GM23338 (cell line): ENCODE results near the gene EFHD2. TPM values are rescaled to one million over a fixed set of nuclear protein-coding genes. Genes with fewer than 3 reads are reported as not detected.
"Not testable (repeated sequence)": the region's sequence is repeated elsewhere in the genome, so short reads cannot be mapped to it uniquely, and the experiment has no call there.

ENCODE experiments used
- ATAC-seq: fragments of 200-7000 bp; cut with Tn5 transposase; 3 replicates; pipeline ENCODE4 v1.9.1; 2020
- DNase-seq: peaks from one replicate; pipeline ENCODE4 v3.0.0-alpha.2; 2015; ENCODE audit warnings: low spot score
- H2AFZ ChIP-seq: fragments of 200-600 bp; sonication (generic); 2 replicates; pipeline ENCODE4 v1.8.0; 2016; ENCODE audit warnings: antibody characterized with exemption, mild to moderate bottlenecking, moderate library complexity
- H3F3A ChIP-seq: fragments of 200-600 bp; sonication (generic); replicated peaks from 2 replicates; pipeline ENCODE4 v1.8.0; 2017; ENCODE audit warnings: antibody characterized with exemption, mixed run types, low read depth
- H3K27ac ChIP-seq: fragments of 200-600 bp; sonication (generic); 2 replicates; pipeline ENCODE4 v1.6.1; 2016; ENCODE audit warnings: low read depth
- H3K27me3 ChIP-seq: fragments of 200-600 bp; sonication (generic); 2 replicates; pipeline ENCODE4 v1.8.0; 2016; ENCODE audit warnings: mild to moderate bottlenecking, mixed run types, moderate library complexity; ENCODE audit not compliant: insufficient read depth
- H3K36me3 ChIP-seq: fragments of 200-600 bp; sonication (generic); 2 replicates; pipeline ENCODE4 v1.8.0; 2016; ENCODE audit warnings: mild to moderate bottlenecking; ENCODE audit not compliant: insufficient read depth
- H3K4me1 ChIP-seq: fragments of 200-600 bp; sonication (generic); 2 replicates; pipeline ENCODE4 v1.8.0; 2016; ENCODE audit warnings: mild to moderate bottlenecking, moderate library complexity; ENCODE audit not compliant: insufficient read depth
- H3K4me2 ChIP-seq: fragments of 200-600 bp; sonication (generic); 2 replicates; pipeline ENCODE4 v1.7.1; 2017; ENCODE audit warnings: mixed run types
- H3K4me3 ChIP-seq: fragments of 200-600 bp; sonication (generic); 2 replicates; pipeline ENCODE4 v1.6.1; 2016; ENCODE audit warnings: mixed run types
- H3K79me2 ChIP-seq: fragments of 200-600 bp; sonication (generic); replicated peaks from 2 replicates; pipeline ENCODE4 v1.8.0; 2017; ENCODE audit warnings: mild to moderate bottlenecking; ENCODE audit not compliant: insufficient read depth
- H3K9me2 ChIP-seq: fragments of 200-600 bp; sonication (generic); 2 replicates; pipeline ENCODE4 v1.8.0; 2017; ENCODE audit not compliant: insufficient read depth
- H4K20me1 ChIP-seq: fragments of 200-600 bp; sonication (generic); replicated peaks from 2 replicates; pipeline ENCODE4 v1.8.0; 2017; ENCODE audit warnings: mild to moderate bottlenecking; ENCODE audit not compliant: insufficient read depth
- H3K27ac Mint-ChIP-seq: 2 replicates; pipeline ENCODE4 v1.8.0; 2020; ENCODE audit warnings: inconsistent platforms, mild to moderate bottlenecking, moderate library complexity, mixed read lengths
- H3K27me3 Mint-ChIP-seq: 3 replicates; pipeline ENCODE4 v1.8.0; 2022; ENCODE audit warnings: low read depth, mild to moderate bottlenecking, moderate library complexity, mixed read lengths, inconsistent platforms; ENCODE audit not compliant: insufficient read depth, poor library complexity
- H3K36me3 Mint-ChIP-seq: 3 replicates; pipeline ENCODE4 v1.8.0; 2021; ENCODE audit warnings: low read depth, mild to moderate bottlenecking, inconsistent platforms, moderate library complexity, mixed read lengths
- H3K4me1 Mint-ChIP-seq: 3 replicates; pipeline ENCODE4 v1.8.0; 2020; ENCODE audit warnings: mild to moderate bottlenecking, inconsistent platforms, mixed read lengths
- H3K4me3 Mint-ChIP-seq: 3 replicates; pipeline ENCODE4 v1.8.0; 2021; ENCODE audit warnings: moderate library complexity, mild to moderate bottlenecking, inconsistent platforms, mixed read lengths
- H3K9me3 Mint-ChIP-seq: 3 replicates; pipeline ENCODE4 v1.8.0; 2020; ENCODE audit warnings: moderate library complexity, mild to moderate bottlenecking, inconsistent platforms, mixed read lengths
- CREB1 ChIP-seq: fragments of 250-450 bp; sonication (Bioruptor Pico); IDR thresholded peaks from 2 replicates; pipeline ENCODE4 v1.5.0; 2020; ENCODE audit warnings: low read depth, mild to moderate bottlenecking, moderate library complexity
- CTCF ChIP-seq, 2 experiments: fragments of 200-600 bp in 1 of 2; sonication (generic) in 1 of 2; conservative IDR thresholded peaks; 2 replicates each; pipeline versions ENCODE4 v1.5.1 to v1.6.1; 2016 to 2017; ENCODE audit warnings: antibody characterized with exemption in 2 of 2, low read depth in 2 of 2, mild to moderate bottlenecking in 2 of 2, moderate library complexity in 1 of 2
- ETS1 ChIP-seq: IDR thresholded peaks from 2 replicates; pipeline ENCODE4 v1.6.1; 2016; ENCODE audit warnings: antibody characterized with exemption
- EZH2phosphoT487 ChIP-seq: fragments of 200-600 bp; sonication (generic); IDR thresholded peaks from one replicate; pipeline ENCODE4 v1.8.1; 2018; ENCODE audit warnings: antibody characterized with exemption; ENCODE audit not compliant: unreplicated experiment
- JUNB ChIP-seq: IDR thresholded peaks from one replicate; pipeline ENCODE4 v1.6.1; 2016; ENCODE audit warnings: antibody characterized with exemption; ENCODE audit not compliant: unreplicated experiment
- NANOG ChIP-seq: IDR thresholded peaks from 2 replicates; pipeline ENCODE4 v1.6.1; 2016; ENCODE audit warnings: antibody characterized with exemption, borderline replicate concordance
- REST ChIP-seq: IDR thresholded peaks from one replicate; pipeline ENCODE4 v1.6.1; 2018; ENCODE audit warnings: antibody characterized with exemption; ENCODE audit not compliant: unreplicated experiment
- ZNF331 ChIP-seq: fragments of 250-450 bp; sonication (Bioruptor Pico); IDR thresholded peaks from 2 replicates; pipeline ENCODE4 v1.5.0; 2020; ENCODE audit warnings: low read depth, mild to moderate bottlenecking, moderate library complexity
- polyA plus RNA-seq: library from polyadenylated mRNA; unstranded; fragments of >200 nt; fragmentation: Nextera tagmentation; extraction: Ambion mirVana; gene quantifications from 2 replicates; pipeline ENCODE4 v1.2.1, GENCODE V29; 2016
- total RNA-seq: library from RNA; depleted of rRNA; stranded (reverse); fragments of >200 nt; shearing (Covaris generic); gene quantifications from 2 replicates; pipeline ENCODE4 v1.2.3, GENCODE V29; 2014

Gene EFHD2
- total and polyA plus RNA-seq, 2 experiments from 2014 or later: 22.8 to 23.7 TPM

GRCh38 chr1:15460708-15461095, 51.0 kb downstream of the EFHD2 start:
- Histone ChIP-seq H3K9me2 (no peaks in the 10 kb centered on the region), H4K20me1 (no peaks in the 10 kb centered on the region), H3K4me1 (no peaks in the 10 kb centered on the region), H3K79me2 (no peaks in the 10 kb centered on the region), H3K36me3 (no peaks in the 10 kb centered on the region), H3K27ac (no peak overlapping the region), H3K27me3 (no peaks in the 10 kb centered on the region), H3K4me3 (no peak overlapping the region), H3K4me2 (no peak overlapping the region), H2AFZ (0 out of 2 replicates have a peak overlapping the region, but pooled peaks have one; percentile 38), H3F3A (no peaks in the 10 kb centered on the region)
- no peaks in the 10 kb centered on the region for H3K36me3 Mint-ChIP-seq
- ATAC-seq (no peak), DNase-seq (no peak)
- TF ChIP-seq CREB1 (CRISPR knock-in tag) (no peak), ZNF331 (CRISPR knock-in tag) (no peak), ETS1 (no peak), REST (no peak), JUNB (no peak), NANOG (no peak), EZH2phosphoT487 (no peak), CTCF (conservative IDR thresholded peaks at IDR 0.05; ENCODE audit: low read depth in 2 of 2) (no peak)
- no peaks in the 10 kb centered on the region; the same call in 2 of the 3 replicates for H3K9me3 Mint-ChIP-seq
- H3K27me3 Mint-ChIP-seq: peaks cover 10% of the 10 kb centered on the region
- peaks cover 3% of the 10 kb centered on the region; the same call in 1 of the 3 replicates for H3K4me1 Mint-ChIP-seq
- H3K4me3 Mint-ChIP-seq: no peak overlapping the region
- H3K27ac Mint-ChIP-seq: no peak overlapping the region

- H4K20me1 ChIP-seq, H3K27ac ChIP-seq, H3K4me3 ChIP-seq, H3K27ac Mint-ChIP-seq, H2AFZ ChIP-seq, H3K9me3 Mint-ChIP-seq, H3K27me3 ChIP-seq, H3K4me1 Mint-ChIP-seq, H3K9me2 ChIP-seq, H3K79me2 ChIP-seq, DNase-seq, H3K4me1 ChIP-seq, H3F3A ChIP-seq, H3K4me2 ChIP-seq, H3K4me3 Mint-ChIP-seq, H3K36me3 ChIP-seq, H3K36me3 Mint-ChIP-seq: not testable (repeated sequence)
- peak; percentile 52 for ATAC-seq
- H3K27me3 Mint-ChIP-seq: peaks cover 12% of the 10 kb centered on the region
Measured at GRCh38 chr1:15463064-15463800, 53.5 kb downstream of the EFHD2 start.

GRCh38 chr1:15463926-15464322, 54.2 kb downstream of the EFHD2 start:
- not testable (repeated sequence) for H3K36me3 Mint-ChIP-seq, H3K4me1 ChIP-seq, H3K9me2 ChIP-seq, H3K79me2 ChIP-seq, H3F3A ChIP-seq, H4K20me1 ChIP-seq, H3K36me3 ChIP-seq, H3K27ac Mint-ChIP-seq, H3K27me3 ChIP-seq, ATAC-seq, DNase-seq, H3K4me1 Mint-ChIP-seq, H2AFZ ChIP-seq, H3K4me2 ChIP-seq, H3K27ac ChIP-seq, H3K9me3 Mint-ChIP-seq, H3K4me3 ChIP-seq, H3K4me3 Mint-ChIP-seq
- H3K27me3 Mint-ChIP-seq: peaks cover 12% of the 10 kb centered on the region
